ENCODE measurements around the gene DEFB119.

DNA sequence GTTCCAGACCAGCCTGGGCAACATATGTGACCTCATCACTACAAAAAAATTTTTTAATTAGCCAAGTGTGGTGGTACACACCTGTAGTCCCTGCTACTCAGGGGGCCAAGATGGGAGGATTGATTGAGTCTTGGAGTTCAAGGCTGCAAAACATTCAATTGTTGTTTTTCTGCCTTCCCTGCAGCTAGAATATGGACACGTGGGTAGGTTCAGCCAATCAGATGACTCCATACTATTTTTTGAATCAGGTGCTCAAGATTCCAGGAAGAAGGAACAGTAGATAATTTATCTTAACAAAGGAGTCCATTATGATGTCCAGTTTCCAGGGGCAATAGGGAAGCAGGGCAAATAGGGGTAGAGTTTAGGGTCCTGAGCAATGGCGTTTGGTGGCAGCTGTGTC is 2.4 kb upstream of the DEFB119 start:
- TF ChIP-seq, protein P1, sequence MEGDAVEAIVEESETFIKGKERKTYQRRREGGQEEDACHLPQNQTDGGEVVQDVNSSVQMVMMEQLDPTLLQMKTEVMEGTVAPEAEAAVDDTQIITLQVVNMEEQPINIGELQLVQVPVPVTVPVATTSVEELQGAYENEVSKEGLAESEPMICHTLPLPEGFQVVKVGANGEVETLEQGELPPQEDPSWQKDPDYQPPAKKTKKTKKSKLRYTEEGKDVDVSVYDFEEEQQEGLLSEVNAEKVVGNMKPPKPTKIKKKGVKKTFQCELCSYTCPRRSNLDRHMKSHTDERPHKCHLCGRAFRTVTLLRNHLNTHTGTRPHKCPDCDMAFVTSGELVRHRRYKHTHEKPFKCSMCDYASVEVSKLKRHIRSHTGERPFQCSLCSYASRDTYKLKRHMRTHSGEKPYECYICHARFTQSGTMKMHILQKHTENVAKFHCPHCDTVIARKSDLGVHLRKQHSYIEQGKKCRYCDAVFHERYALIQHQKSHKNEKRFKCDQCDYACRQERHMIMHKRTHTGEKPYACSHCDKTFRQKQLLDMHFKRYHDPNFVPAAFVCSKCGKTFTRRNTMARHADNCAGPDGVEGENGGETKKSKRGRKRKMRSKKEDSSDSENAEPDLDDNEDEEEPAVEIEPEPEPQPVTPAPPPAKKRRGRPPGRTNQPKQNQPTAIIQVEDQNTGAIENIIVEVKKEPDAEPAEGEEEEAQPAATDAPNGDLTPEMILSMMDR (conservative IDR thresholded peaks at IDR 0.05; ENCODE audit: low read depth in 2 of 2), result no peak
- TF ChIP-seq CREB1 (CRISPR knock-in tag; IDR thresholded peaks at IDR 0.05; ENCODE audit: low read depth), result no peak
- no peak for TF ChIP-seq POLR2AphosphoS5 (IDR thresholded peaks at IDR 0.05; ENCODE audit: low read depth)
- no peak for TF ChIP-seq EZH2 (IDR thresholded peaks at IDR 0.05; ENCODE audit: low read depth, unreplicated experiment)
- no peak for TF ChIP-seq STAT1 (IDR thresholded peaks at IDR 0.05; ENCODE audit: unreplicated experiment)

Measured in GM23338 (cell line).